ENCODE data around the gene TIMM13. TPM values are rescaled to one million over a fixed set of nuclear protein-coding genes. Genes with fewer than 3 reads are reported as not detected.
A peak's percentile ranks its signal among the peaks of the same experiment; 100 is the strongest.

TIMM13 gene
- total and polyA plus RNA-seq, 9 of the 15 experiments (the other 6 are each of a cell fraction or from before 2014, with no cell fraction given), result 17.6 to 215 (median 71.8) TPM

DNA sequence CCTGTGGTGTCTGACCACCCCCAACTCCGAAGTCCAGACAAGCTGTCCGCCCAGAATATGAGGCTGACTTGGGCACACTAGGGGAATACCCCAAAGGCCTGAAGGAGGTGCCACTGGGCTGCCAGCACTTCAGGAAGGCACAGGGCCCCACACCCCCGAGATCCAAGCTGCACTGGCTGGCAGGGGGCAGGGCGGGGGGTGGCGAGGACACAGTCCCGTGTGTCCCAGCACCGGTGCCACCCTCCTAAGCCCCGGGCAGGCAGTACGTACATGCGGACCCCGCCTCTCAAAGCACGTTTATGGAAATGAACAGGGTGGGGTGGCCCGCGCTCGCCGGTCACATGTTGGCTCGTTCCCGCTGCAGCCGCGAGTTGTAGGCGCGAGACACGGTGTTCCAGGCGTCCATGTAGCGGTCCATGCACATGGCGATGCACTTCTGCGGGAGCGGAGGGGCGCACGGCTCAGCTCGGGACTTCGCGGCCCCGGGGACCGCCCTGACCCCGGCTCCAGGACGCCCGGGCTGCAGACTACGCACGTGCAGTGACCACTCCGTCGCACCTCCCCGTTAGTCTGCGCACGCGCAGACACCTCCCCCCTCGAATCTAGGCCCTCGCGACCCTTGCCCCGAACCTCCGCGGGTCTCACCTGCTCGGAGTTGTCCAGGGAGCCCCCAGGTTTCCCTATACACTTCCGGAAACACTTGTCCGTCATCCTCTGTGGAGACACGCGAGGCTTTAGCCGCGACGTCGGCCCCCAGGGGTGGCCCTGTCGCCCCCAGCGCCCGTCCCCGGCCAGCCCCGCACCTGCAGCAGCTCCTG, 566 bp downstream of the TIMM13 start (continued):
- TF ChIP-seq, protein P1, sequence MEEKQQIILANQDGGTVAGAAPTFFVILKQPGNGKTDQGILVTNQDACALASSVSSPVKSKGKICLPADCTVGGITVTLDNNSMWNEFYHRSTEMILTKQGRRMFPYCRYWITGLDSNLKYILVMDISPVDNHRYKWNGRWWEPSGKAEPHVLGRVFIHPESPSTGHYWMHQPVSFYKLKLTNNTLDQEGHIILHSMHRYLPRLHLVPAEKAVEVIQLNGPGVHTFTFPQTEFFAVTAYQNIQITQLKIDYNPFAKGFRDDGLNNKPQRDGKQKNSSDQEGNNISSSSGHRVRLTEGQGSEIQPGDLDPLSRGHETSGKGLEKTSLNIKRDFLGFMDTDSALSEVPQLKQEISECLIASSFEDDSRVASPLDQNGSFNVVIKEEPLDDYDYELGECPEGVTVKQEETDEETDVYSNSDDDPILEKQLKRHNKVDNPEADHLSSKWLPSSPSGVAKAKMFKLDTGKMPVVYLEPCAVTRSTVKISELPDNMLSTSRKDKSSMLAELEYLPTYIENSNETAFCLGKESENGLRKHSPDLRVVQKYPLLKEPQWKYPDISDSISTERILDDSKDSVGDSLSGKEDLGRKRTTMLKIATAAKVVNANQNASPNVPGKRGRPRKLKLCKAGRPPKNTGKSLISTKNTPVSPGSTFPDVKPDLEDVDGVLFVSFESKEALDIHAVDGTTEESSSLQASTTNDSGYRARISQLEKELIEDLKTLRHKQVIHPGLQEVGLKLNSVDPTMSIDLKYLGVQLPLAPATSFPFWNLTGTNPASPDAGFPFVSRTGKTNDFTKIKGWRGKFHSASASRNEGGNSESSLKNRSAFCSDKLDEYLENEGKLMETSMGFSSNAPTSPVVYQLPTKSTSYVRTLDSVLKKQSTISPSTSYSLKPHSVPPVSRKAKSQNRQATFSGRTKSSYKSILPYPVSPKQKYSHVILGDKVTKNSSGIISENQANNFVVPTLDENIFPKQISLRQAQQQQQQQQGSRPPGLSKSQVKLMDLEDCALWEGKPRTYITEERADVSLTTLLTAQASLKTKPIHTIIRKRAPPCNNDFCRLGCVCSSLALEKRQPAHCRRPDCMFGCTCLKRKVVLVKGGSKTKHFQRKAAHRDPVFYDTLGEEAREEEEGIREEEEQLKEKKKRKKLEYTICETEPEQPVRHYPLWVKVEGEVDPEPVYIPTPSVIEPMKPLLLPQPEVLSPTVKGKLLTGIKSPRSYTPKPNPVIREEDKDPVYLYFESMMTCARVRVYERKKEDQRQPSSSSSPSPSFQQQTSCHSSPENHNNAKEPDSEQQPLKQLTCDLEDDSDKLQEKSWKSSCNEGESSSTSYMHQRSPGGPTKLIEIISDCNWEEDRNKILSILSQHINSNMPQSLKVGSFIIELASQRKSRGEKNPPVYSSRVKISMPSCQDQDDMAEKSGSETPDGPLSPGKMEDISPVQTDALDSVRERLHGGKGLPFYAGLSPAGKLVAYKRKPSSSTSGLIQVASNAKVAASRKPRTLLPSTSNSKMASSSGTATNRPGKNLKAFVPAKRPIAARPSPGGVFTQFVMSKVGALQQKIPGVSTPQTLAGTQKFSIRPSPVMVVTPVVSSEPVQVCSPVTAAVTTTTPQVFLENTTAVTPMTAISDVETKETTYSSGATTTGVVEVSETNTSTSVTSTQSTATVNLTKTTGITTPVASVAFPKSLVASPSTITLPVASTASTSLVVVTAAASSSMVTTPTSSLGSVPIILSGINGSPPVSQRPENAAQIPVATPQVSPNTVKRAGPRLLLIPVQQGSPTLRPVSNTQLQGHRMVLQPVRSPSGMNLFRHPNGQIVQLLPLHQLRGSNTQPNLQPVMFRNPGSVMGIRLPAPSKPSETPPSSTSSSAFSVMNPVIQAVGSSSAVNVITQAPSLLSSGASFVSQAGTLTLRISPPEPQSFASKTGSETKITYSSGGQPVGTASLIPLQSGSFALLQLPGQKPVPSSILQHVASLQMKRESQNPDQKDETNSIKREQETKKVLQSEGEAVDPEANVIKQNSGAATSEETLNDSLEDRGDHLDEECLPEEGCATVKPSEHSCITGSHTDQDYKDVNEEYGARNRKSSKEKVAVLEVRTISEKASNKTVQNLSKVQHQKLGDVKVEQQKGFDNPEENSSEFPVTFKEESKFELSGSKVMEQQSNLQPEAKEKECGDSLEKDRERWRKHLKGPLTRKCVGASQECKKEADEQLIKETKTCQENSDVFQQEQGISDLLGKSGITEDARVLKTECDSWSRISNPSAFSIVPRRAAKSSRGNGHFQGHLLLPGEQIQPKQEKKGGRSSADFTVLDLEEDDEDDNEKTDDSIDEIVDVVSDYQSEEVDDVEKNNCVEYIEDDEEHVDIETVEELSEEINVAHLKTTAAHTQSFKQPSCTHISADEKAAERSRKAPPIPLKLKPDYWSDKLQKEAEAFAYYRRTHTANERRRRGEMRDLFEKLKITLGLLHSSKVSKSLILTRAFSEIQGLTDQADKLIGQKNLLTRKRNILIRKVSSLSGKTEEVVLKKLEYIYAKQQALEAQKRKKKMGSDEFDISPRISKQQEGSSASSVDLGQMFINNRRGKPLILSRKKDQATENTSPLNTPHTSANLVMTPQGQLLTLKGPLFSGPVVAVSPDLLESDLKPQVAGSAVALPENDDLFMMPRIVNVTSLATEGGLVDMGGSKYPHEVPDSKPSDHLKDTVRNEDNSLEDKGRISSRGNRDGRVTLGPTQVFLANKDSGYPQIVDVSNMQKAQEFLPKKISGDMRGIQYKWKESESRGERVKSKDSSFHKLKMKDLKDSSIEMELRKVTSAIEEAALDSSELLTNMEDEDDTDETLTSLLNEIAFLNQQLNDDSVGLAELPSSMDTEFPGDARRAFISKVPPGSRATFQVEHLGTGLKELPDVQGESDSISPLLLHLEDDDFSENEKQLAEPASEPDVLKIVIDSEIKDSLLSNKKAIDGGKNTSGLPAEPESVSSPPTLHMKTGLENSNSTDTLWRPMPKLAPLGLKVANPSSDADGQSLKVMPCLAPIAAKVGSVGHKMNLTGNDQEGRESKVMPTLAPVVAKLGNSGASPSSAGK (IDR thresholded peaks at IDR 0.05), result peak; percentile 90
- TF ChIP-seq RB1 (IDR thresholded peaks at IDR 0.05; ENCODE audit: low read depth) (0 out of 2 replicates have a peak, but pooled peaks have one; percentile 19), ZC3H4 (CRISPR knock-in tag; IDR thresholded peaks at IDR 0.05; ENCODE audit: borderline replicate concordance) (0 out of 2 replicates have a peak, but pooled peaks have one; percentile 63), TEAD1 (CRISPR knock-in tag; IDR thresholded peaks at IDR 0.05) (0 out of 4 replicates have a peak, but pooled peaks of 1 of the 2 experiments have one; percentile 6)
- TF ChIP-seq, protein P2, sequence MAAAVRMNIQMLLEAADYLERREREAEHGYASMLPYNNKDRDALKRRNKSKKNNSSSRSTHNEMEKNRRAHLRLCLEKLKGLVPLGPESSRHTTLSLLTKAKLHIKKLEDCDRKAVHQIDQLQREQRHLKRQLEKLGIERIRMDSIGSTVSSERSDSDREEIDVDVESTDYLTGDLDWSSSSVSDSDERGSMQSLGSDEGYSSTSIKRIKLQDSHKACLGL (CRISPR knock-in tag; IDR thresholded peaks at IDR 0.05; ENCODE audit: borderline replicate concordance, poor library complexity, severe bottlenecking), result peak; percentile 34
- TF ChIP-seq, protein P3, sequence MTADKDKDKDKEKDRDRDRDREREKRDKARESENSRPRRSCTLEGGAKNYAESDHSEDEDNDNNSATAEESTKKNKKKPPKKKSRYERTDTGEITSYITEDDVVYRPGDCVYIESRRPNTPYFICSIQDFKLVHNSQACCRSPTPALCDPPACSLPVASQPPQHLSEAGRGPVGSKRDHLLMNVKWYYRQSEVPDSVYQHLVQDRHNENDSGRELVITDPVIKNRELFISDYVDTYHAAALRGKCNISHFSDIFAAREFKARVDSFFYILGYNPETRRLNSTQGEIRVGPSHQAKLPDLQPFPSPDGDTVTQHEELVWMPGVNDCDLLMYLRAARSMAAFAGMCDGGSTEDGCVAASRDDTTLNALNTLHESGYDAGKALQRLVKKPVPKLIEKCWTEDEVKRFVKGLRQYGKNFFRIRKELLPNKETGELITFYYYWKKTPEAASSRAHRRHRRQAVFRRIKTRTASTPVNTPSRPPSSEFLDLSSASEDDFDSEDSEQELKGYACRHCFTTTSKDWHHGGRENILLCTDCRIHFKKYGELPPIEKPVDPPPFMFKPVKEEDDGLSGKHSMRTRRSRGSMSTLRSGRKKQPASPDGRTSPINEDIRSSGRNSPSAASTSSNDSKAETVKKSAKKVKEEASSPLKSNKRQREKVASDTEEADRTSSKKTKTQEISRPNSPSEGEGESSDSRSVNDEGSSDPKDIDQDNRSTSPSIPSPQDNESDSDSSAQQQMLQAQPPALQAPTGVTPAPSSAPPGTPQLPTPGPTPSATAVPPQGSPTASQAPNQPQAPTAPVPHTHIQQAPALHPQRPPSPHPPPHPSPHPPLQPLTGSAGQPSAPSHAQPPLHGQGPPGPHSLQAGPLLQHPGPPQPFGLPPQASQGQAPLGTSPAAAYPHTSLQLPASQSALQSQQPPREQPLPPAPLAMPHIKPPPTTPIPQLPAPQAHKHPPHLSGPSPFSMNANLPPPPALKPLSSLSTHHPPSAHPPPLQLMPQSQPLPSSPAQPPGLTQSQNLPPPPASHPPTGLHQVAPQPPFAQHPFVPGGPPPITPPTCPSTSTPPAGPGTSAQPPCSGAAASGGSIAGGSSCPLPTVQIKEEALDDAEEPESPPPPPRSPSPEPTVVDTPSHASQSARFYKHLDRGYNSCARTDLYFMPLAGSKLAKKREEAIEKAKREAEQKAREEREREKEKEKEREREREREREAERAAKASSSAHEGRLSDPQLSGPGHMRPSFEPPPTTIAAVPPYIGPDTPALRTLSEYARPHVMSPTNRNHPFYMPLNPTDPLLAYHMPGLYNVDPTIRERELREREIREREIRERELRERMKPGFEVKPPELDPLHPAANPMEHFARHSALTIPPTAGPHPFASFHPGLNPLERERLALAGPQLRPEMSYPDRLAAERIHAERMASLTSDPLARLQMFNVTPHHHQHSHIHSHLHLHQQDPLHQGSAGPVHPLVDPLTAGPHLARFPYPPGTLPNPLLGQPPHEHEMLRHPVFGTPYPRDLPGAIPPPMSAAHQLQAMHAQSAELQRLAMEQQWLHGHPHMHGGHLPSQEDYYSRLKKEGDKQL (CRISPR knock-in tag; IDR thresholded peaks at IDR 0.05; ENCODE audit: borderline replicate concordance), result 0 out of 2 replicates have a peak, but pooled peaks have one; percentile 55

Measured in K562 (cell line).